Effector memory CD4-positive, alpha-beta T cell (primary cell): ENCODE data around the gene MIB1.
"Not testable (repeated sequence)": the region's sequence is repeated elsewhere in the genome, so short reads cannot be mapped to it uniquely, and the experiment has no call there.

ENCODE experiments used
- DNase-seq, 3 donors: peaks; one replicate each; pipeline ENCODE4 v3.0.0-alpha.2; 2020
- H3K27ac ChIP-seq: 2 replicates; pipeline ENCODE4 v1.7.0; 2013; ENCODE audit warnings: mild to moderate bottlenecking, low read length, moderate library complexity; ENCODE audit not compliant: insufficient read depth, poor library complexity, severe bottlenecking
- H3K27me3 ChIP-seq: replicated peaks from 2 replicates; pipeline ENCODE4 v1.7.0; 2013; ENCODE audit warnings: mild to moderate bottlenecking, low read length; ENCODE audit not compliant: insufficient read depth, control insufficient read depth, poor library complexity, severe bottlenecking
- H3K36me3 ChIP-seq: 2 replicates; pipeline ENCODE4 v1.7.0; 2013; ENCODE audit warnings: mild to moderate bottlenecking, low read length, moderate library complexity; ENCODE audit not compliant: control insufficient read depth, insufficient read depth
- H3K4me1 ChIP-seq: 2 replicates; pipeline ENCODE4 v1.7.0; 2013; ENCODE audit warnings: low read length, mild to moderate bottlenecking; ENCODE audit not compliant: control insufficient read depth, insufficient read depth, poor library complexity, severe bottlenecking
- H3K4me3 ChIP-seq: 2 replicates; pipeline ENCODE4 v1.7.0; 2013; ENCODE audit warnings: low read length, low read depth, mild to moderate bottlenecking; ENCODE audit not compliant: insufficient read depth, poor library complexity, severe bottlenecking
- H3K9me3 ChIP-seq: 2 replicates; pipeline ENCODE4 v1.7.0; 2013; ENCODE audit warnings: mild to moderate bottlenecking, low read length, moderate library complexity; ENCODE audit not compliant: control insufficient read depth

Gene MIB1

DNA sequence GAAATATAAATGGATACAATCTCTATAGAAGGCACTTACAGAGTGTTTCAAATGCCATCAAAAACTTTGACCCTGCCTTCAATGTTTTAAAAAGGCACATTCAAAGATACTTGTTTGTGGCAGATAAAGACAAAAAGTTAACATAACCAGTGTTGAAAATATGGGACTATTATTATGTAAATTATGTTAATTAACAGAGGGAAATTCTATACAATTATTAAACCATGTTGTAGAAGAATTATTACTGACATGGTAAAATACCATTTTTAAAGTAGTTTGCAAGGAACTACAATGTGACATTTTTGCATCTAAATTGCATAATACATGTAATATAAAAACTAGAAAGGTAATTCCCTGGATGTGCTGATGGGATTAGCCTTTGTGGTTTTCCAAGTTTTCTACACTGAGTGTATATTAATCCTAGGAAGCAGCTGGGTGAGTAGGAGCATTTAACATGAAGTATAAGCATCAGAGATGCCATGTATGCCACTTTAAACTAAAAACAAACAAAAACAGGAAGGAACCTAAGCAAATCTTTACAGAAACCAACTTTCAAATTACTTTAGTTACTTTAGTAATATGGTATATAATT, 21.7 kb downstream of the MIB1 start:
- H3K27ac ChIP-seq: no peak overlapping the region
- no peak for DNase-seq

DNA sequence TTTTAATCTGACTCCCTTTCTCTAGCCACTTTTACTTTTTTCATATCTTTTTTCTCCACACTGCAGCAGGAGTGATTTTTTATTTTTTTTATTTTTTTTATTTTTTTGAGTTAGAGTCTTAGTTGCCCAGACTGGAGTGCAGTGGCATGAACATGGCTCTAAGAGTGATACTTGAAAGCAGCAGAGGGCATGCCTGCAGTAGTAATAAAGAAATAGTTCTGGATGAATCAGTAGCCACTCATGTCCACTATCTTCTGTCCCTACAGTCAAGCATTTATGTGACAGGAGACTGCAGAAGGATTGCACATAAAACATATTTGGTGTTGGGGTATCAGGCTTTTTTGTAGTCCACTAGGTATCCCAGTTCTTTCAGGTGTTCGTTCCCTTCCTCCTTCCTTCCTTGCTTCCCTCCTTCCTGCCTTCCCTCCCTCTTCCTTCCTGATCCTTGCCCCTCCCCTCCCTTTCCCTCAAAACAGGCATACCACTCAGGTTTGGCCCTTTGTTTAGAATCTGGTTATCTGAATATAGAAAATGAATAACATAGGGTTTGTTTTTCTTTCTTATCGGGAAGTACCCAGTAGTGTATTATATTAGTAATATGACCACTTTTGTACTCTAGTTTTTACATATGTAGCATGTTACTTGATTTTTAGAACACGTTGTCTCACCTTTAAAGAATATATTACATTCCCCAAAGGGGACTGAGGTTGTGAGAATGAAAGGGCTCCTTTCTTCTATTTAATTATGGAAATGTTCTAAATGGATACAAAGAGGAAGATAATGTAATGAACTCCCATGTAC, 23.5 kb downstream of the MIB1 start:
- Histone ChIP-seq H3K4me1 (no peaks in the 10 kb centered on the region), H3K9me3 (no peaks in the 10 kb centered on the region), H3K27ac (no peak overlapping the region), H3K36me3 (peaks cover 20% of the 10 kb centered on the region), H3K4me3 (no peak overlapping the region), H3K27me3 (no peaks in the 10 kb centered on the region)
- no peak for DNase-seq

More for the DNA sequence above, 21.7 kb downstream of the MIB1 start:
- Histone ChIP-seq H3K4me3 (no peak overlapping the region), H3K4me1 (no peaks in the 10 kb centered on the region), H3K36me3 (peaks cover 14% of the 10 kb centered on the region), H3K9me3 (no peaks in the 10 kb centered on the region), H3K27me3 (no peaks in the 10 kb centered on the region)

DNA sequence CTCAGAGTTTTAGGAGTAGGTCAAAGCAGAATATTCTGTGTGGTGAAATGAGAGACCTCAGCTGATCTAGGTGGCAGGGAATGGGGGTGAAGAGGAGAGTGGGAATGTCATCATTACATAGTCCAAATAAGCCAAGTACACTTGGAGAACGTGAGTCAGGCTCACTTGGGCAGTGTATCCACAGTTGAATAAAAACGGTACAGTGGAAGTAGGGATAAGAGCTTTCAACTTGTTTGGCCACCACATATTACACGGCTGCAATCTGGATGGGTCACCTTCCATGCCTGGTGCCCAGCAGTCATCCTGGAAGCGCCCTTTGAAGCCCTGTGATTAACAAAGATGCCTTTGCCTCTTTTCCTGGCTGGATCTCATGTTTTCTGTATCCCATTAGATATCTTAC, 28.6 kb downstream of the MIB1 start:
- H3K4me1 ChIP-seq: no peaks in the 10 kb centered on the region
- H3K4me3 ChIP-seq: no peak overlapping the region
- H3K27me3 ChIP-seq: no peaks in the 10 kb centered on the region
- DNase-seq: no peak
- H3K27ac ChIP-seq: no peak overlapping the region
- peaks cover 20% of the 10 kb centered on the region for H3K36me3 ChIP-seq
- no peaks in the 10 kb centered on the region for H3K9me3 ChIP-seq

DNA sequence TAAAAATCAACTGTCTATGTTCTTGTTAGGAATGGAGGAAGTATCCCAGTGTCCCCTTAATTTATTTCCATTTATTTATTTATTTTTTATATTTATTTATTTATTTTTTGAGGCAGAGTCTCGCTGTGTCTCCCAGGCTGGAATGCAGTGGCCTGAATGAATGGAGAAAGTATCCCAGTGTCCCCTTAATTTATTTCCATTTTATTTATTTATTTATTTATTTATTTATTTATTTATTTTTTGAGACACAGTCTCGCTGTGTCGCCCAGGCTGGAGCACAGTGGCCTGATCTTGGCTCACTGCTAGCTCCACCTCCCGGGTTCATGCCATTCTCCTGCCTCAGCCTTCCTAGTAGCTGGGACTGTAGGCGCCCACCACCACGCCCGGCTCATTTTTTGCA, 34.1 kb downstream of the MIB1 start:
- DNase-seq: no peak
- Histone ChIP-seq H3K27me3 (no peaks in the 10 kb centered on the region), H3K36me3 (peaks cover 5% of the 10 kb centered on the region), H3K27ac (no peak overlapping the region), H3K9me3 (no peaks in the 10 kb centered on the region), H3K4me3 (no peak overlapping the region), H3K4me1 (no peaks in the 10 kb centered on the region)

DNA sequence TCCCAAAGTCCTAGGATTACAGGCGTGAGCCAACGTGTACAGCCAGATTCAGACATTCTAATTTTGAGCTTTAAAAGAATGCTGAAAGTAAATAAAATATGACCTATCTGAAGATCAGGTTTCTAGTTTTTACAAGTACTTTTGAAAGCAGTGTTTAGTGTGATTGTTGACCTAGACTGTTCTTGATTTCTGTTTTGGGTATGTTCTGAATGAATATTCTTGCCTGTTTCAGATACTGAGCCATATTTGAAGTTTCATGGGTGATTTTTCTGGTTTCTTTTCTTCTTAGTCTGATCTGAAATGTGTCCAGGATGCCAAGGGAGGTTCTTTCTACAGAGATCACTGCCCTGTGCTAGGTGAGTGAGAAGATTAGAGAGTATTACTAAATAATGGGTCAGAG, 37.2 kb downstream of the MIB1 start:
- H3K27ac ChIP-seq: no peak overlapping the region
- no peak for DNase-seq
- H3K4me1 ChIP-seq: no peaks in the 10 kb centered on the region
- peaks cover 14% of the 10 kb centered on the region for H3K36me3 ChIP-seq
- no peaks in the 10 kb centered on the region for H3K27me3 ChIP-seq
- no peak overlapping the region for H3K4me3 ChIP-seq
- H3K9me3 ChIP-seq: no peaks in the 10 kb centered on the region

DNA sequence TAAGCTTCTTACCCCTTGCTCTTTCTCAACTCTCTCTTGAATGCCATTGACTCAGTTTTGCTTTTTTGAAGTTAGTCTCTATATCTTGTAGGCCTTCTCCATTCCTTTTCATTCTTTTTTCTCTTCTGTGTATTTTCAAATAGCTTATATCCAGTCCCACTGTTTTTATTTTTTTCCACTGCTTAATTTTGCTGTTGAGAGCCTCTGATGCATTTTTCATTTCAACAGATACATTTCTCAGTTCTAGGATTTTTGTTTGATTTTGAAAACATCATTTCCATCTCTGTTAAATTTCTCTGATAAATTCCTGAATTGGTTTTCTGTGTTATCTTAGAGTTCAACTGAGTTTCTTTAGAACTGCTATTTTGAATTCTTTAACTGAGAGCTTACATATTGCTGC, 45.9 kb downstream of the MIB1 start:
- Histone ChIP-seq H3K36me3 (peaks cover 42% of the 10 kb centered on the region), H3K27ac (no peak overlapping the region), H3K4me3 (no peak overlapping the region), H3K4me1 (no peaks in the 10 kb centered on the region), H3K9me3 (peaks cover 7% of the 10 kb centered on the region), H3K27me3 (no peaks in the 10 kb centered on the region)
- DNase-seq: no peak

DNA sequence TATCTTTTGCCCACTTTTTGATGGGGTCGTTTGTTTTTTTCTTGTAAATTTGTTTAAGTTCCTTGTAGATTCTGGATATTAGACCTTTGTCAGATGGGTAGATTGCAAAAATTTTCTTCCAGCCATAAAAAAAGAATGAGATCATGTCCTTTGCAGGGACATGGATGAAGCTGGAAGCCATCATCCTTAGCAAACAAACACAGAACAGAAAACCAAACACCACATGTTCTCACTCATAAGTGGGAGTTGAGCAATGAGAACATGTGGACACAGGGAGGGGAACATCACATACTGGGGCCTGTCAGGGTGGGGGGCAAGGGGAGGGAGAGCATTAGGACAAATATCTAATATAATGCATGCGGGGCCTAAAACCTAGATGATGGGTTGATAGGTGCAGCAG, 55.5 kb downstream of the MIB1 start:
- H3K27ac ChIP-seq, H3K9me3 ChIP-seq, H3K4me1 ChIP-seq, DNase-seq, H3K4me3 ChIP-seq, H3K27me3 ChIP-seq, H3K36me3 ChIP-seq: not testable (repeated sequence)

DNA sequence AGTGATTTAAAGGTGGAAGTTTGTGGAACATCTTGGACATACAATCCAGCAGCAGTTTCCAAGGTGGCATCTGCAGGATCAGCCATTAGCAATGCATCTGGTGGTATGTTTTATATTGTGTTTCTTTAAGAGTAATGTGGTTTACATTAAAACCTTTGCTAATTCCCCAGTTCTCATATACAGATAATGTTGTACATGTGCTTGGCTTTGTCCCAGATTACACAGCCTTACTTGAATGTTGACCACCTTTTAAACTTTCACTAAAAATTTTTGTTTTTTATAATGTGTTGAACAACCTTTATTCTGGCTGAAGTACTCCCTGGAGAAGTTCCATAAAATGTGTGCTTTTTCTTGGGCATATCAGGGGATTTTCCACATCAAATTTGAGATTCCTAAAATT, 57.5 kb downstream of the MIB1 start:
- no peak overlapping the region for H3K4me3 ChIP-seq
- H3K36me3 ChIP-seq: no peaks in the 10 kb centered on the region
- H3K9me3 ChIP-seq: no peaks in the 10 kb centered on the region
- no peaks in the 10 kb centered on the region for H3K27me3 ChIP-seq
- no peak overlapping the region for H3K27ac ChIP-seq
- H3K4me1 ChIP-seq: no peaks in the 10 kb centered on the region
- DNase-seq: no peak

DNA sequence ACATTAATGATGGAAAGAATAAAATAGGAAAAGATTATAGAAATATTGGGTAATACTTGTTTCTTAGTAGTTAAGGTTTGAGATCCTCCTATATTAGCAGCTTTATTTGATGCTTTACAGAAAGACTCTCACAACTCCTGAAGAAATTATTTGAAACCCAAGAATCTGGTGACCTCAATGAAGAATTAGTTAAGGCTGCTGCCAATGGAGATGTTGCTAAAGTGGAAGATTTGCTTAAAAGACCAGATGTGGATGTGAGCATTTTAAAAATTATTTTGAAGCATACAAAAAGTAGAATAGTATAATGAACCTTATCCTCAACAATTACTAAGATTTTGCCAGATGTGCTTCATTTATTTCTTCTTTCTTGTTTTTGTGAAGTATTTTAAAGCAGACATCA, 59.1 kb downstream of the MIB1 start:
- no peak for DNase-seq
- no peak overlapping the region for H3K27ac ChIP-seq
- no peaks in the 10 kb centered on the region for H3K9me3 ChIP-seq
- no peaks in the 10 kb centered on the region for H3K27me3 ChIP-seq
- no peaks in the 10 kb centered on the region for H3K4me1 ChIP-seq
- H3K36me3 ChIP-seq: no peaks in the 10 kb centered on the region
- no peak overlapping the region for H3K4me3 ChIP-seq

DNA sequence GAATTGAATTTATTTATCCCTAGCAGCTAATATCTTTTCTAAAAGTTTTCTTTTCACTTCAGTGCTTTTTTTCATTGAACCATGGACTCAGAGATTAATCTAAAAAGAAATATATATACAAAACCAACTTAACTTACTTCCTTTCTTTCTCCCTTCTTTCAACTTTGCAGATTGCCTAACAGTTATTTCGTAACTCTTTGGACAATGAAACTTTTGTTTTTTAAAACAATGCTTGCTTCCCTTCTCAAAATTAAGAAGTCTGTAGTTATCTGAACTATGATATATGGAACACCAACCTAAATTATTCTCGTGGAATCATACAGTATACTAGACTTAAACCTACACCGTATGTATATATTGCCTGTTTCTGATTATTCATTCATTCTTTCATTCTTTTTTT, 62.9 kb downstream of the MIB1 start:
- no peak overlapping the region for H3K27ac ChIP-seq
- no peaks in the 10 kb centered on the region for H3K4me1 ChIP-seq
- no peak for DNase-seq
- H3K27me3 ChIP-seq: no peaks in the 10 kb centered on the region
- H3K9me3 ChIP-seq: no peaks in the 10 kb centered on the region
- H3K4me3 ChIP-seq: no peak overlapping the region
- H3K36me3 ChIP-seq: no peaks in the 10 kb centered on the region
